Stimulated activated CD8-positive, alpha-beta memory T cell treated with anti-CD3 and anti-CD28 coated beads, Interleukin-15, amount 100 ng/mL, for 1 hour (primary cell): ENCODE results near the gene CCSER1.
"Not testable (repeated sequence)": the region's sequence is repeated elsewhere in the genome, so short reads cannot be mapped to it uniquely, and the experiment has no call there.

Experiments used
- DNase-seq: peaks from one replicate; pipeline ENCODE4 v3.0.0-alpha.2; 2020; ENCODE audit warnings: low read depth

CCSER1 gene

DNA sequence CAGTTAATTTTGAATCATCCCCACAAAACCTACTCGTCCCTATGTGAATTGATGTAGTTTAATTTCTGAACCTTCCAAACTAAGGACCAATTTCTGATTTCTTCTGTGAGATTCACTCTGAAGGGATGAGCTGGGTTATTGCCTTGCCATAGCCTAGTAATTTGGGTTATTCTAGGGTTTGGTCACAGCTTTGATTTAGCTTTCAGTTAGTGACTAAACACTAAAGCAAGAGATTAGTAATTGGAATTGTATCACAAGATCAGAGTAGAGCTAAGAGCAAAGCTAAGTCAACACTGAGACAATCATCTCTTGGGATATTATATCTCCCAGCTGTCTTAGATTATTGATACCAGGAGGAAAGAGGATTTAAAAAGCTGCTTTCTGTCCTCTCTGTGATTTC lies 588.0 kb downstream of the CCSER1 start:
- no peak for DNase-seq

DNA sequence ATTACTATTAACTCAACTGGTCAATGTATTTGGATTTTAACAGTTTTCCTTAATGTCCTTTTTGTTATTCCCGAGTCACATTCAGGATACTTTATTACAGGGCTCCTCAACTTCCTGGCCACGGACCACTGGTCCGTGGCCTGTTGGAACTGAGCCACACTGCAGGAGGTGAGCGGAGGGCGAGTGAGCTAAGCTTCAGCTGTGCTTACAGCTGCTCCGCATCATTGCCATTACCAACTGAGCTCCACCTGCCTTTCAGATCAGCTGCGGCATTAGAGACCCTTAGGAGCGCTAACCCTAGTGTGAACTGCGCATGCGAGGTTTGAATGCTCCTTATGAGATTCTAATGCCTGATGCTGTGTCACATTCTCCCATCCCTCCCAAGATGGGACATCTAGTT lies 591.7 kb downstream of the CCSER1 start:
- DNase-seq = no peak

- DNase-seq = no peak
Observed at GRCh38 chr4:90727938-90728337, 600.7 kb downstream of the CCSER1 start.

- DNase-seq = no peak
Observed at GRCh38 chr4:90730752-90731151, 603.6 kb downstream of the CCSER1 start.

DNA sequence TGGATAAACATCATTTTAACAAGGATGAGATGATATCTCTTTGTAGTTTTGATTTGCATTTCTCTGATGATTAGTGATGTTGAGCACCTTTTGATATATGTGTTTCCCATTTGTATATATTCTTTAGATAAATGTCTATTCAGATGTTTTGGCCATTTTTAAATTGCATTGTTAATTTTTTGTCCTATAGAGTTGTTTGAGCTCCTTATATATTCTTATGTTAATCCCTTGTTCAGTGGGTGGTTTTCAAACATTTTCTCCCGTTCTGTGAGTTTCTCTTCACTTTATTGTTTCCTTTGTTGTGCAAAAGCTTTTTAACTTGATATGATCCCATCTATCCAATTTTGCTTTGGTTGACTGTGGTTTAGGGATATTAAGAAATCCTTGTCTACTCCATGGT lies 606.0 kb downstream of the CCSER1 start:
- no peak for DNase-seq

GRCh38 chr4:90745176-90745575 lies 618.0 kb downstream of the CCSER1 start:
- DNase-seq = no peak

GRCh38 chr4:90753068-90753467 lies 625.9 kb downstream of the CCSER1 start:
- DNase-seq = no peak

GRCh38 chr4:90757534-90758060 lies 630.4 kb downstream of the CCSER1 start:
- no peak for DNase-seq

GRCh38 chr4:90760059-90760458 lies 632.9 kb downstream of the CCSER1 start:
- no peak for DNase-seq

DNA sequence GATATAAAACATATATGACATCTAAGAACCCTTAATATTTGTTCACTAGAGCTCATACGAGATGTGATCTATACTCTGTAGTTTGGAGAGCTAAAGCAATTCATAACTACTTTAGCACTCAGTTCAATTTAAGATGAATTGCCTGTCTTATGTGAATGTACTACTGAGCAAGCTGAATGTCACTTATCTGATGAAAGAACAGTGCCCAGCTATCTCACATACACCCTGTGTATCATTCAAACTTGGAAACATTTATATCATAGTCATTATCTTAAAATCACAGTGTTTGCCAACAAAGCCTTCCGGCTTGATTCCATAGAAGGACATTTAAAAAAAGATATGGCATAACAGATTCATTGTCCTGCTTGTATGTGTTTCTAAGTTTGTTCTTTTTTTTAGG lies 639.6 kb downstream of the CCSER1 start:
- DNase-seq = no peak

DNA sequence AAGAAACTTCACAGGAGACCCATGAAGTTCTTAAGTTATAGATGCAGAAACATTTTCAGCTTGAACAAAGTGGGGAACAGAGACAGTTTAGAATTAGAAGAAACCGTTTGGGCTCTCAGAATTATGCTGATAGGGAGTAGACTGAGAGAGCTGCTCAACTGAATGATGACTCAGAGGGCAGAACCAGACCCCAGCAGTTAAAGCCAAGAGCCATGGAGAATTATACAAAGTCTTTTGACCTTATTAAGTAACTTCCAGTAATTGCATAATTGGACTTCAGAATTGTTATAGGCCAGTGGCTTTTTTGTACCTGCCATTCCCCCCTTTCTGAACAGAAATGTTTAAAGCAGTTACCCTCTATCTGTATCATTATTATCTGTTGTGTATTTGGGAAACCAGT lies 642.1 kb downstream of the CCSER1 start:
- no peak for DNase-seq

GRCh38 chr4:90780193-90780592 lies 653.0 kb downstream of the CCSER1 start:
- DNase-seq = no peak

GRCh38 chr4:90786602-90787001 lies 659.4 kb downstream of the CCSER1 start:
- no peak for DNase-seq

DNA sequence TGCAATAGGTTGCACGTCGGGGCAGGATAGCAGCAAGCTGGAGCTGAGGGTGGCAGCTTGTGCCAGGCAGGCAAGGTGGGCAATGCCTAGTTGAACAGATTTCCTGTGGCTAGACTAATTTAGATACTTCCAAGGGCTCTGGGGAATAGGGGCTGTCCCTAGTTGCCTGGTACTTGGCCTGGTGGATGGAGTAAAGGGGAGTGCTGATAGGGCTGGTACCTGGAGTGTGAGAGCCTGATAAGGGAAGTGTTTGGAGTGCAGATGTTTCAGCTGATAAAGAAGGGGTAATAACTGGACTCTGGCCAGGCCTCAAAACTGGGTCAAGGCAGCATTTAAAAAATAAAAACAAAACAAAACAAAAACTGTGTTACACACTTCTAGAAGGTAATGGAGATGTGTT lies 665.5 kb downstream of the CCSER1 start:
- DNase-seq = no peak

GRCh38 chr4:90798948-90799347 lies 671.8 kb downstream of the CCSER1 start:
- no peak for DNase-seq

DNA sequence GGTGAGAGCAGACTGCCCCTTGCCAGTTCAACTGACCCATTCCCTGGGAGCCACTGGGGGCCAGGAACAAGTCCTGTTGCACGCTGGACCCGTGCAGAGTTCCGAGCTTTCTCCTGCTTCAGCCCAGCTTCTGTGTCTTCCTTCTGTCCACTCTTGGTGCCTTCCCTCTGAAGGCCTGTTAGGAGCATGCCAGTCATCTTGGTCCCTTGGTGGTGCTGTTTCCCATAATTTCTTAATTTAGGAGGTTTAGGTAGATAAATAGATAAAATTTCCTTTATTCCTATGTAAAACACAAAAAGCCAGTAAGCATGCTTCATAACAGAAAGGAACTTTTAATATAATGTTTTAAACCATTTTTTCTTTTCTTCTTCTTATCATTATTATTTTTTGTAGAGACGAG lies 672.7 kb downstream of the CCSER1 start:
- DNase-seq = no peak

DNA sequence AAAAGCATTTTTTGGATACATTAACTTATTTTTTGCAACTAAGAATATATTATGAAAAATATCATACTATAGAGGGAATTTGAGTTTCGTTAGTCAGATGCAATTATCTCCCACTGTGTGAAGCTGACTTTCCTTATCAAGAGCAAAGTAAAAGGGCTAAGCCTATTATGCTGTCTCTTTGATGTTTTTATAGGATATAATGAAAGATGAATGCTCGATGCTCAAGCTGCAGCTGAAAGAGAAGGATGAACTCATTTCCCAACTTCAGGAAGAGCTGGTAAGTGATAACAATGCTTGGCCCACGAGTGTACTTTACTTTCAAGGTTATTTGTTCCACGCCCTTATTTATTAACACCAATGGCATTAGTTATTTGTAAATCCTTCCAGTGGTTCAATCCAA lies 688.4 kb downstream of the CCSER1 start:
- no peak for DNase-seq

GRCh38 chr4:90816754-90817153 lies 689.6 kb downstream of the CCSER1 start:
- no peak for DNase-seq

DNA sequence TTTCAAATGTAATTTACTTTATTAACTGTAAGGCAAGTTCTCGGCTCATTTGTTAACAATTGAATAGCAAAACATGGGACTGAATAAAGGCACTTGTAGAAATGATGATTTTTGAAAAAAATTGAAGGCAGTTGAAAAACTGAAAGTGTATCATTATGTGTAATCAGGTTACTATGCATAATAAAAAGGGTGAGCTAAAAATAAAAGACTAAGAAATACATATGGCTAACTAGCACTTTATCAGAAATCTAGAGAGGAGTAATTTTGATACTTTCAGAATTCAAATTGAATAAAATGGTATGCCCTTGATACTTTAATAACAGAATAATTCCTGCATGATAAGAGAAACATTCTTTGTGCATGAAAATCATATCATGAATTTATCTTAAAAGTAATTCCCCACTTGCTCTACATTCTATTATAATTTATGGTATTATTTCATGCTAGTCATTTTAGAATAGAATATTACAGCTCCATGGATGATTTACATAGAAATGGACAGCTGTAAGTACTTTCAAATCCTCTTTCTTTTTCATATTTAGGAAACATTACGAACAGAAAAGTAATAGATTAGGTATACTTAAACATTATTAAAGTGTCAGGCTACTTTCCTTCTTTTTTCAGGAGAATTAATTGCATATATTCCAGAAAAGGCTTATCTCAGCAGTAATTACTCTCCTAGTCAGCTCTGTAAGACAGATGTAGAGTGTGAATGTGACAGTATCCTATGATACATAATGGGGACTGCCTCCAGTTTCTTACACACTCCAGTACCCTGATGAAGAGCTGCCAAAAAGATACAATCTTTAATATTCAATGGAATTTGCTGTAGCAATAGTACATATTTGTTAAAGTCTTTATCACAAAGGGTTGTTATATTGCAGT lies 697.3 kb downstream of the CCSER1 start:
- no peak for DNase-seq

GRCh38 chr4:90825849-90826248 lies 698.7 kb downstream of the CCSER1 start:
- DNase-seq = no peak

DNA sequence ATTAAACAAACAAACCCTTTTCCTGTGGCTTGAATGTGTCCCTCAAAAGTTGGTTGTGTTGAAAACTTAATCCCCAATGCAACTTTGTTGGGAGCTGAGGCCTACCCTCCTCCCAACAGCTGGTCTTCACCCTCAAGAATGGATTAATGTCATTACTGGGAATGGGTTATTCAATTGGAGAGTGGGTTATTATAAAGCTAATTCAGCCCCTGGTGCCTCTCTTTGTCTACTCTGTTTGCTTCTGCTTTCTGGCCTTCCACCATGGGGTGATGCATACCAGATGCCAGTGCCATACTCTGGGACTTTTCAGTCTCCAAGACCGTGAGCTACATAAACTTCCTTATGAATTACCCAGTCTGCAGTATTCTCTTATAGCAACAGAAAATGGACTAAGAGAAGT lies 706.5 kb downstream of the CCSER1 start:
- DNase-seq = no peak

DNA sequence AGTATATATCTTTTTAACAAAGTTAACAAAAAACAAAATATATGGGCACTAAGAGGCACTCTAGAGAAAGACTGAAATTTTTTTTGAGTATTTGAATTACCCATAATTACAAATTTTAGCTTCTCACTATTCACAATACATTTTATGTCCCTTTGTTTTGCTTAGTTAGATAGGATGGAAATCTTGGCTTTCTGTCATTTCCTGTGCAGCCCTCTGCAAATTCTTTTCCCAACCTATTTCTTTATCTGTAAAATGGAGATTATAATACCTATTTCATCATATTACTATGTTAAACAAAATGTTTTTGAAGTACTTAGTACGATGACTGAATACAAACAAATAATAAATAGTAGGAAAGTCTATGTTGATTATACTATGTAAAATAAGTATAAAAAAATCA lies 710.0 kb downstream of the CCSER1 start:
- no peak for DNase-seq

DNA sequence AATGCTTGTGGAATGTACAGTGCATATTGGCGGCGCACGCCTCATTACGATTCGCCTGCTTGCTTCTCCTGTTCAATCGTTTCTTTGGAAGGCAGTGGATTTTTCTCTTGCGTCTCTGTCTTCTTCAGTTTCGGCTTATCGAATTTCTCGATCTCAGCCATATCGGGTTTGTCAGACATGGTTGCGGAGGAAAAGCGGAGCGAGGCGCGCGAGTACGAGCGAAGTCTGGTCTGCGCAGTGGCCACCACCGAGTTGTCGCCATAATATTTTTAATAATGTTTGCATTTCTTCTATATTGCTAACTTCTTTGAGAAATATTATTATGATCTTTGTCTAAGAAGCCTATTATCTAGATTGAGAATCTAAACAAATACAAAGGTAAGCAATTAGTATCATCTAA lies 711.7 kb downstream of the CCSER1 start:
- not testable (repeated sequence) for DNase-seq

GRCh38 chr4:90840291-90840690 lies 713.1 kb downstream of the CCSER1 start:
- no peak for DNase-seq
